ENCODE data around the gene OR5I1.

The OR5I1 gene

DNA sequence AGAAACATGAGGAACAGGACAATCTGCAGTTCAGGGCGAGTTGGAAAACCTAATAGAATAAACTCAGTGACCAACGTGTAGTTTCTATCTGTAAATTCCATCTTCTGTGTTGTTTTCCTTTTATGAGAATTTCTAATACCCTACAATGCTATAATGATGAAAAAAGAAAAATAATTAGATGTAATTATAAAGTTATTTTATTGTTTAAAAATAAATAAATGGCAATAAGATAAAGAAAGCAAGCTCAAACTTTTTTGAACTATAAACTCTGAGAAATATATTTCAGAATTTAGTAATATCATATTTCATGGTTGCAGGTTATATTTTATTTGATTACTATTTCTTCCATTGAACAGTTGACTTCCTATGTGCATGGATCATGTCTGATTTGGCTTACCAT lies at the start of gene OR5I1:
Gene OR5I1 (minus strand): TSS at position 101 of the 400 bp plus-strand sequence. CDS start 0 bp downstream, at position 101.
- Histone ChIP-seq H3K79me2 (ENCODE audit: insufficient read depth, low read length) (no peaks in the 10 kb centered on the region), H3K4me1 (ENCODE audit: insufficient read depth, low read length) (no peaks in the 10 kb centered on the region), H3K4me3 (ENCODE audit: low read depth in 1 of 2, low read length in 2 of 2) (no peak within 1 kb of the TSS), H3K4me2 (ENCODE audit: insufficient read depth, low read length) (no peak within 1 kb of the TSS), H3K27me3 (ENCODE audit: insufficient read depth, low read length, poor library complexity) (no peaks in the 10 kb centered on the region), H2AFZ (ENCODE audit: low read depth, low read length) (no peak within 1 kb of the TSS), H3K27ac (ENCODE audit: low read length) (no peak within 1 kb of the TSS), H3K9me3 (ENCODE audit: insufficient read depth, low read length, severe bottlenecking) (no peaks in the 10 kb centered on the region), H4K20me1 (ENCODE audit: insufficient read depth, low read length) (no peaks in the 10 kb centered on the region), H3K36me3 (ENCODE audit: insufficient read depth, low read length) (no peaks in the 10 kb centered on the region), H3K9ac (ENCODE audit: low read depth, low read length) (no peak within 1 kb of the TSS)
- ATAC-seq (ENCODE audit: insufficient read depth, low read depth): no peak
- TF ChIP-seq CTCF (IDR thresholded peaks at IDR 0.05; ENCODE audit: borderline replicate concordance, extremely low read depth, low read length, poor library complexity, severe bottlenecking) (no peak), EZH2 (IDR thresholded peaks at IDR 0.05; ENCODE audit: borderline replicate concordance, low read depth, low read length, severe bottlenecking) (no peak)
- no peak for DNase-seq

DNA sequence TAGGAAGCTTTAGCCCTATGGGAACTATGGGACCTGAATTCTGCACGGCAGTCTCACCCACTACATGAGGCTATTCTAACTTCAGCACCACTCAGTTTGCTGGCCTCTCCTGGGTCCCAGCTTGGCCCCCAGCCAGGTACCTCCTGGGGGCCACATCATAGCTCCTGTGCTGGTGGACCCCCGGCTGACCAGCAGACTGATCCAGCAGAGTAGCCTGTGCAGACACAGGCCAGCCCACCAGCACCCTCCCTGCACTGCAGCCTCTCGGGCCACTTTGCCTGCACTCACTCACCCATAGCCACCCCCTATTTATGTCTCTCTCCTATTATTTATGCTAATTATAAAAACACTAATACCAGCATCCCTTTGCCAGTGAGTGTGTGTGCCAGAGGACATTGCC lies 34.7 kb upstream of the OR5I1 start:
- H3K79me2 ChIP-seq (ENCODE audit: insufficient read depth, low read length): no peaks in the 10 kb centered on the region
- no peak for ATAC-seq (ENCODE audit: insufficient read depth, low read depth)
- H4K20me1 ChIP-seq (ENCODE audit: insufficient read depth, low read length): no peaks in the 10 kb centered on the region
- no peak overlapping the region for H3K4me3 ChIP-seq (ENCODE audit: low read depth in 1 of 2, low read length in 2 of 2)
- H3K4me1 ChIP-seq (ENCODE audit: insufficient read depth, low read length): no peaks in the 10 kb centered on the region
- H3K4me2 ChIP-seq (ENCODE audit: insufficient read depth, low read length): no peak overlapping the region
- TF ChIP-seq CTCF (IDR thresholded peaks at IDR 0.05; ENCODE audit: borderline replicate concordance, extremely low read depth, low read length, poor library complexity, severe bottlenecking) (no peak), EZH2 (IDR thresholded peaks at IDR 0.05; ENCODE audit: borderline replicate concordance, low read depth, low read length, severe bottlenecking) (no peak)
- H3K9ac ChIP-seq (ENCODE audit: low read depth, low read length): no peak overlapping the region
- no peak for DNase-seq
- H3K27ac ChIP-seq (ENCODE audit: low read length): no peak overlapping the region
- no peak overlapping the region for H2AFZ ChIP-seq (ENCODE audit: low read depth, low read length)
- H3K27me3 ChIP-seq (ENCODE audit: insufficient read depth, low read length, poor library complexity): no peaks in the 10 kb centered on the region
- no peaks in the 10 kb centered on the region for H3K9me3 ChIP-seq (ENCODE audit: insufficient read depth, low read length, severe bottlenecking)
- H3K36me3 ChIP-seq (ENCODE audit: insufficient read depth, low read length): no peaks in the 10 kb centered on the region

- Histone ChIP-seq H3K36me3 (ENCODE audit: insufficient read depth, low read length) (no peaks in the 10 kb centered on the region), H3K27ac (ENCODE audit: low read length) (no peak within 1 kb of the TSS), H3K9ac (ENCODE audit: low read depth, low read length) (no peak within 1 kb of the TSS), H3K27me3 (ENCODE audit: insufficient read depth, low read length, poor library complexity) (no peaks in the 10 kb centered on the region), H3K79me2 (ENCODE audit: insufficient read depth, low read length) (no peaks in the 10 kb centered on the region), H3K4me3 (ENCODE audit: low read depth in 1 of 2, low read length in 2 of 2) (no peak within 1 kb of the TSS), H3K4me2 (ENCODE audit: insufficient read depth, low read length) (no peak within 1 kb of the TSS), H3K9me3 (ENCODE audit: insufficient read depth, low read length, severe bottlenecking) (no peaks in the 10 kb centered on the region), H2AFZ (ENCODE audit: low read depth, low read length) (no peak within 1 kb of the TSS), H3K4me1 (ENCODE audit: insufficient read depth, low read length) (no peaks in the 10 kb centered on the region), H4K20me1 (ENCODE audit: insufficient read depth, low read length) (no peaks in the 10 kb centered on the region)
- no peak for TF ChIP-seq EZH2 (IDR thresholded peaks at IDR 0.05; ENCODE audit: borderline replicate concordance, low read depth, low read length, severe bottlenecking)
- TF ChIP-seq CTCF (IDR thresholded peaks at IDR 0.05; ENCODE audit: borderline replicate concordance, extremely low read depth, low read length, poor library complexity, severe bottlenecking): no peak
- ATAC-seq (ENCODE audit: insufficient read depth, low read depth) (no peak), DNase-seq (no peak)
Observed at GRCh38 chr11:55969845-55970244, 33.6 kb upstream of the OR5I1 start, which contains the start of gene OR10AG1. TSS of gene OR10AG1 (minus strand) at chr11:55969945. CDS start at chr11:55969907, 38 bp downstream.

GRCh38 chr11:55967914-55968313 lies 31.7 kb upstream of the OR5I1 start:
- no peaks in the 10 kb centered on the region for H3K27me3 ChIP-seq (ENCODE audit: insufficient read depth, low read length, poor library complexity)
- no peak overlapping the region for H3K27ac ChIP-seq (ENCODE audit: low read length)
- ATAC-seq (ENCODE audit: insufficient read depth, low read depth): no peak
- DNase-seq: no peak
- TF ChIP-seq EZH2 (IDR thresholded peaks at IDR 0.05; ENCODE audit: borderline replicate concordance, low read depth, low read length, severe bottlenecking) (no peak), CTCF (IDR thresholded peaks at IDR 0.05; ENCODE audit: borderline replicate concordance, extremely low read depth, low read length, poor library complexity, severe bottlenecking) (no peak)
- H3K9me3 ChIP-seq (ENCODE audit: insufficient read depth, low read length, severe bottlenecking): no peaks in the 10 kb centered on the region
- H3K9ac ChIP-seq (ENCODE audit: low read depth, low read length): no peak overlapping the region
- no peak overlapping the region for H3K4me2 ChIP-seq (ENCODE audit: insufficient read depth, low read length)
- no peak overlapping the region for H2AFZ ChIP-seq (ENCODE audit: low read depth, low read length)
- H3K4me3 ChIP-seq (ENCODE audit: low read depth in 1 of 2, low read length in 2 of 2): no peak overlapping the region
- no peaks in the 10 kb centered on the region for H3K4me1 ChIP-seq (ENCODE audit: insufficient read depth, low read length)
- H3K79me2 ChIP-seq (ENCODE audit: insufficient read depth, low read length): no peaks in the 10 kb centered on the region
- H3K36me3 ChIP-seq (ENCODE audit: insufficient read depth, low read length): no peaks in the 10 kb centered on the region
- H4K20me1 ChIP-seq (ENCODE audit: insufficient read depth, low read length): no peaks in the 10 kb centered on the region

Measured in DND-41 (cell line).